ENCODE results near the gene LLGL1. TPM values are rescaled to one million over a fixed set of nuclear protein-coding genes. Genes with fewer than 3 reads are reported as not detected.
A peak's percentile ranks its signal among the peaks of the same experiment; 100 is the strongest.

The LLGL1 gene
- total RNA-seq (2021; ENCODE audit: unreplicated experiment) (44.3 TPM), Bru-seq, nascent RNA (percentile 50 among the genes with signal in this experiment), BruChase-seq, experiment 1, labeled RNA remaining after a 6-hour chase (percentile 73 among the genes with signal in this experiment), BruChase-seq, experiment 2, labeled RNA remaining after a 2-hour chase (percentile 66 among the genes with signal in this experiment)
- polyA plus RNA-seq (2012): 31.7 and 34.1 TPM in 2 replicates
- long read RNA-seq, full-length matches to known transcripts: 5 of 28 reads
- long read RNA-seq, partial matches to known transcripts: 14 of 28 reads
- long read RNA-seq, other reads (novel, unspliced or antisense): 9 of 28 reads

DNA sequence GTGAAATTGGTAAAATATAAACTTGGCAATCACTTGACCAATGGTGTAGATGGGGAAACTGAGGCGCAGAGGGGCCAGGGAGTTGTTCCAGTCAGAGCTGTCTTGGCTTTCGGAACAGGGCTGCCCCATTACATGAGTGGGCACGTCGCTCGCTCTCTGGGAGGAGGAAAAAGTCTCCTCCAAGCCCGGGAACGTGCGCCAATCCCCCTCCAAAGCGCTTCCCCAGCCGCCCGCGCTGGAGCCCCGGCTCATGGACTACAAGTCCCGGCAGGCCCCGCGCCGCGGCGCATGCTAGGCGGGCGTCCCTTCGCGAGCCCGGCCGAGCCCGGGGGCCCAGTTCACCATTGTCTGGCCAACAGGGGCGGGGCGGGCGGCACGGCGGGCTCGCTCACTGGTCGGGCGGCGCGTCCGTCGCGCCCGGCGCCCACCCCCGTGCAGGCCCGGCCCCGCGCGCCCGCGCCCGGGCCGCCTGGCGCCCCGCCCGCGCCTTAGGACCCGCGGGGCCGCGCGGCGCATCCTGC, at the start of gene LLGL1:
Gene LLGL1, plus strand, starts transcription at position 515 of the 521 bp plus-strand sequence. CDS start 48 bp downstream, outside the sequence.
- BruUV-seq (replicated peaks): no TSS peak
- peak; percentile 59 for TF ChIP-seq YY1 (IDR thresholded peaks at IDR 0.05; ENCODE audit: extremely low read depth, insufficient replicate concordance, low read depth, low read length)
- TF ChIP-seq EZH2 (IDR thresholded peaks at IDR 0.05): no peak
- POLR2A ChIA-PET: no interaction called here

DNA sequence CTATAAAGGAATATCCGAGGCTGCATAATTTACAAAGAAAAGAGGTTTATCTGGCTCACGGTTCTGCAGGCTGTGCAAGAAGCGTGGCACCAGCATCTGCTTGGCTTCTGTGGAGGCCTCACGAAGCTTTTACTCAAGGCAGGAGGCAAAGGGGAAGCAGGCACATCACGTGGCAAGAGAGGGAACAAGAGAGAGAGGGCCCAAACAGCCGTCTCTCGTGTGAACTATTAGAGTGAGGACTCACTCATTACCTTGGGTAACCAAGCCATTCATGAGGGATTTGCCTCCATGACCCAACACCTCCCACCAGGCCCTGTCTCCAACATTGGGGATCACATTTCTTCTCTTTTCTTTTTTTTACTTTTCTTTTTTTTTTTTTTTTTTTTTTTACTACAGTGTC, 49.3 kb upstream of the LLGL1 start:
- no TSS peak for BruUV-seq (replicated peaks)
- ATAC-seq: no peak
- intact Hi-C loops (cut with micrococcal nuclease): no loop called here

More for the DNA sequence above, at the start of gene LLGL1:
- Histone ChIP-seq H3K4me2 (ENCODE audit: low read length) (peak within 1 kb of the TSS; percentile 95), H3K36me3 (ENCODE audit: control insufficient read depth in 1 of 2, insufficient read depth in 2 of 2, low read length in 2 of 2) (no peaks in the 10 kb centered on the region), H3K9me3 (ENCODE audit: control insufficient read depth in 1 of 2, insufficient read depth in 1 of 2, low read depth in 1 of 2, low read length in 2 of 2) (no peaks in the 10 kb centered on the region), H3K79me2 (ENCODE audit: insufficient read depth, low read length) (peaks cover 17% of the 10 kb centered on the region), H3K4me1 (ENCODE audit: control insufficient read depth in 1 of 2, insufficient read depth in 2 of 2, low read length in 2 of 2) (peaks cover 21 to 38% of the 10 kb centered on the region in 2 experiments), H3K27ac (ENCODE audit: low read depth, low read length) (peak within 1 kb of the TSS; percentile 57; the same call in 1 of the 2 replicates), H4K20me1 (ENCODE audit: insufficient read depth) (no peaks in the 10 kb centered on the region), H2AFZ (ENCODE audit: low read depth, low read length, poor library complexity, severe bottlenecking) (peak within 1 kb of the TSS; percentile 74), H3K9ac (ENCODE audit: low read length) (peak within 1 kb of the TSS; percentile 79), H3K9me2 (ENCODE audit: insufficient read depth) (no peaks in the 10 kb centered on the region), H3K4me3 (replicated peaks in 1 of 2; ENCODE audit: low read depth in 1 of 2, low read length in 2 of 2) (peak within 1 kb of the TSS; percentile 91 to 94), H3K27me3 (ENCODE audit: insufficient read depth, low read length) (no peaks in the 10 kb centered on the region)
- ChIA-PET RAD21 (ENCODE audit: low non-redundant PET in 1 of 2, low total read pairs in 2 of 2, uncharacterized antibody in 2 of 2, unreplicated experiment in 2 of 2) (no interaction called here), CTCF (interaction anchor here (1.5 kb wide), 1 partner anchor 41 kb away, joined by 3 read pairs; the partner anchor contains the start of gene ALKBH5)
- intact Hi-C loops (cut with micrococcal nuclease): loop anchor here (2.0 kb wide), 1 partner anchor 36 kb away; the partner anchor contains the start of gene MIEF2
- DNase-seq (ENCODE audit: low read depth, low spot score): peak; percentile 88
- ATAC-seq: peak; percentile 94

More for the DNA sequence above, 49.3 kb upstream of the LLGL1 start:
- CTCF ChIA-PET: no interaction called here
- no peak overlapping the region for H2AFZ ChIP-seq (ENCODE audit: low read depth, low read length, poor library complexity, severe bottlenecking)
- no peaks in the 10 kb centered on the region for H3K79me2 ChIP-seq (ENCODE audit: insufficient read depth, low read length)
- no peak overlapping the region for H3K9ac ChIP-seq (ENCODE audit: low read length)
- no peak overlapping the region for H3K27ac ChIP-seq (ENCODE audit: low read depth, low read length)
- no peaks in the 10 kb centered on the region for H3K9me2 ChIP-seq (ENCODE audit: insufficient read depth)
- H3K27me3 ChIP-seq (ENCODE audit: insufficient read depth, low read length): no peaks in the 10 kb centered on the region
- TF ChIP-seq EZH2 (IDR thresholded peaks at IDR 0.05) (no peak), REST (IDR thresholded peaks at IDR 0.05; ENCODE audit: low read depth) (no peak), ATF3 (IDR thresholded peaks at IDR 0.05) (no peak), EZH2phosphoT487 (IDR thresholded peaks at IDR 0.05; ENCODE audit: borderline replicate concordance) (no peak), SRF (IDR thresholded peaks at IDR 0.05; ENCODE audit: low read depth) (no peak), ELF1 (IDR thresholded peaks at IDR 0.05; ENCODE audit: borderline replicate concordance, low read depth) (no peak)
- TF ChIP-seq, protein P1, sequence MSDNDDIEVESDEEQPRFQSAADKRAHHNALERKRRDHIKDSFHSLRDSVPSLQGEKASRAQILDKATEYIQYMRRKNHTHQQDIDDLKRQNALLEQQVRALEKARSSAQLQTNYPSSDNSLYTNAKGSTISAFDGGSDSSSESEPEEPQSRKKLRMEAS (IDR thresholded peaks at IDR 0.05): no peak
- RAD21 ChIA-PET (ENCODE audit: low non-redundant PET in 1 of 2, low total read pairs in 2 of 2, uncharacterized antibody in 2 of 2, unreplicated experiment in 2 of 2): no interaction called here
- H3K4me2 ChIP-seq (ENCODE audit: low read length): no peak overlapping the region
- H3K9me3 ChIP-seq (ENCODE audit: control insufficient read depth in 1 of 2, insufficient read depth in 1 of 2, low read depth in 1 of 2, low read length in 2 of 2): no peaks in the 10 kb centered on the region
- no peaks in the 10 kb centered on the region for H3K36me3 ChIP-seq (ENCODE audit: control insufficient read depth in 1 of 2, insufficient read depth in 2 of 2, low read length in 2 of 2)
- POLR2A ChIA-PET: no interaction called here
- no peak for DNase-seq (ENCODE audit: low read depth, low spot score)
- no peaks in the 10 kb centered on the region for H4K20me1 ChIP-seq (ENCODE audit: insufficient read depth)
- no peaks in the 10 kb centered on the region for H3K4me1 ChIP-seq (ENCODE audit: control insufficient read depth in 1 of 2, insufficient read depth in 2 of 2, low read length in 2 of 2)
- no peak overlapping the region for H3K4me3 ChIP-seq (replicated peaks in 1 of 2; ENCODE audit: low read depth in 1 of 2, low read length in 2 of 2)
